Osteoblast (primary cell): Measurements from ENCODE around the gene ALAD. TPM values are rescaled to one million over a fixed set of nuclear protein-coding genes. Genes with fewer than 3 reads are reported as not detected.

Experiments
- DNase-seq: peaks from one replicate; pipeline ENCODE4 v3.0.0; 2011; ENCODE audit warnings: low spot score, mixed read lengths; ENCODE audit not compliant: insufficient read length; ENCODE audit errors: missing footprints
- H2AFZ ChIP-seq: 2 replicates; pipeline ENCODE4 v1.6.0; 2011; ENCODE audit warnings: mild to moderate bottlenecking, low read length
- H3K27ac ChIP-seq: 2 replicates; pipeline ENCODE4 v1.5.1; 2011; ENCODE audit warnings: mild to moderate bottlenecking, low read depth, low read length, moderate library complexity
- H3K27me3 ChIP-seq: 2 replicates; pipeline ENCODE4 v1.6.0; 2012; ENCODE audit warnings: mild to moderate bottlenecking, control low read depth, inconsistent platforms, low read length, moderate library complexity; ENCODE audit not compliant: insufficient read depth
- H3K36me3 ChIP-seq: 2 replicates; pipeline ENCODE4 v1.5.1; 2011; ENCODE audit warnings: mild to moderate bottlenecking, low read length, control low read depth, moderate library complexity; ENCODE audit not compliant: insufficient read depth
- H3K4me1 ChIP-seq: 2 replicates; pipeline ENCODE4 v1.5.1; 2011; ENCODE audit warnings: mild to moderate bottlenecking, low read length, control low read depth, moderate library complexity; ENCODE audit not compliant: insufficient read depth
- H3K4me2 ChIP-seq: 2 replicates; pipeline ENCODE4 v1.6.0; 2011; ENCODE audit warnings: mild to moderate bottlenecking, low read length; ENCODE audit not compliant: insufficient read depth
- H3K4me3 ChIP-seq: fragments of 200-600 bp; sonication (generic); 3 replicates; pipeline ENCODE4 v1.5.1; 2012; ENCODE audit warnings: mild to moderate bottlenecking, low read length, inconsistent platforms; ENCODE audit not compliant: insufficient read depth
- H3K79me2 ChIP-seq: 2 replicates; pipeline ENCODE4 v1.6.0; 2012; ENCODE audit warnings: mild to moderate bottlenecking, low read length, control low read depth, inconsistent platforms; ENCODE audit not compliant: insufficient read depth
- H3K9me3 ChIP-seq: 2 replicates; pipeline ENCODE4 v1.5.1; 2011; ENCODE audit warnings: low read depth, low read length, control low read depth
- H4K20me1 ChIP-seq: 2 replicates; pipeline ENCODE4 v1.6.0; 2012; ENCODE audit warnings: mild to moderate bottlenecking, low read length, control low read depth; ENCODE audit not compliant: insufficient read depth
- CTCF ChIP-seq: IDR thresholded peaks from 2 replicates; pipeline ENCODE4 v1.5.1; 2011; ENCODE audit warnings: mild to moderate bottlenecking, low read depth, low read length, moderate library complexity; ENCODE audit errors: extremely low read depth
- total RNA-seq: library from RNA; depleted of rRNA; stranded (reverse); fragments of >200 nt; gene quantifications from 2 replicates; pipeline ENCODE4 v1.2.3, GENCODE V29; 2012

The ALAD gene
- total RNA-seq, 1 donor = 26.8 TPM

- H3K27ac ChIP-seq = no peak overlapping the region
- H3K27me3 ChIP-seq = peaks cover 24% of the 10 kb centered on the region
- no peak for DNase-seq
- H4K20me1 ChIP-seq = no peaks in the 10 kb centered on the region
- no peaks in the 10 kb centered on the region for H3K79me2 ChIP-seq
- no peaks in the 10 kb centered on the region for H3K36me3 ChIP-seq
- peaks cover 3% of the 10 kb centered on the region for H3K4me1 ChIP-seq
- no peak for TF ChIP-seq CTCF
- no peak overlapping the region for H2AFZ ChIP-seq
- H3K9me3 ChIP-seq = no peaks in the 10 kb centered on the region
- H3K4me2 ChIP-seq = no peak overlapping the region
- H3K4me3 ChIP-seq = no peak overlapping the region
Measured at GRCh38 chr9:113359385-113359784, 41.7 kb downstream of the ALAD start.

DNA sequence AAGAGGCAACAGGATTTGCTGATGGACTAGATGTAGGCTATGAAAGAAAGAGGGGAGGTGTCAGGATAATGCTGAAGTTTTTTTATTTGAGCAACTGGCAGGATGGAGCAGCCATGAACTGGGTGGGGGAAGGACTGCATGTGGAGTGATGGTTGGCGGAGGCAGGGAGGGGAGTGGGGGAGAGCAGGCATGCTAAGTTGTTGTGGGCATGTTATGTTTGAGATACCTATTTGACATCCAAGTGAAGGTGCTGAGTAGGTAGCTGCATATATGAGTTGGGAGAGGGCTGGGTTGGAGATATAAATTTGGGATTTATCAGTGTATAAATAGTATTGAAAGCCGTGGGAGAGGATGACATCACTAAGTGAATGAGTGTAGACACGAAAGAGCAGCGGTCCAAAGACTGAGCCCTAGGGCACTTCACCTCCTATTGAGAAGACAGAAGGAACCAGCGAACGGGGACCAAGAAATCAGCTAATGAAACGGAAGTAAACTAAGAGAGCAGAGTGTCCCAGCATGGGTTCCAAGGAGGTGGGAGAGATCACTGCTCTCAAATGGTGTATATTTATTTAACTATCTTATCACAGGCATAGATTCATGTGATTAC, 44.3 kb downstream of the ALAD start:
- no peak for TF ChIP-seq CTCF
- Histone ChIP-seq H3K4me3 (no peak overlapping the region), H3K27me3 (peaks cover 36% of the 10 kb centered on the region)

GRCh38 chr9:113355040-113355596, 46.0 kb downstream of the ALAD start:
- Histone ChIP-seq H3K9me3 (no peaks in the 10 kb centered on the region), H3K27me3 (peaks cover 49% of the 10 kb centered on the region), H2AFZ (no peak overlapping the region), H4K20me1 (no peaks in the 10 kb centered on the region), H3K4me3 (no peak overlapping the region), H3K36me3 (no peaks in the 10 kb centered on the region), H3K27ac (no peak overlapping the region), H3K79me2 (no peaks in the 10 kb centered on the region), H3K4me1 (no peaks in the 10 kb centered on the region), H3K4me2 (no peak overlapping the region)
- DNase-seq = no peak
- TF ChIP-seq CTCF = peak; percentile 20

More for the DNA sequence above, 44.3 kb downstream of the ALAD start:
- no peak for DNase-seq
- no peaks in the 10 kb centered on the region for H4K20me1 ChIP-seq
- H3K4me1 ChIP-seq = peaks cover 3% of the 10 kb centered on the region
- H3K9me3 ChIP-seq = no peaks in the 10 kb centered on the region
- no peaks in the 10 kb centered on the region for H3K36me3 ChIP-seq
- no peak overlapping the region for H3K27ac ChIP-seq
- H3K79me2 ChIP-seq = no peaks in the 10 kb centered on the region
- no peak overlapping the region for H2AFZ ChIP-seq
- no peak overlapping the region for H3K4me2 ChIP-seq

GRCh38 chr9:113352411-113352810, 48.7 kb downstream of the ALAD start:
- no peak overlapping the region for H3K27ac ChIP-seq
- no peak for TF ChIP-seq CTCF
- H2AFZ ChIP-seq = no peak overlapping the region
- no peaks in the 10 kb centered on the region for H3K79me2 ChIP-seq
- H4K20me1 ChIP-seq = no peaks in the 10 kb centered on the region
- no peaks in the 10 kb centered on the region for H3K36me3 ChIP-seq
- no peak overlapping the region for H3K4me3 ChIP-seq
- H3K9me3 ChIP-seq = no peaks in the 10 kb centered on the region
- H3K4me1 ChIP-seq = no peaks in the 10 kb centered on the region
- H3K27me3 ChIP-seq = peaks cover 61% of the 10 kb centered on the region
- peak; percentile 54 for DNase-seq
- H3K4me2 ChIP-seq = no peak overlapping the region
